ENCODE data around the gene SLC1A2. TPM values are rescaled to one million over a fixed set of nuclear protein-coding genes. Genes with fewer than 3 reads are reported as not detected.

The SLC1A2 gene
- total RNA-seq, 1 experiment from 2014 or later, result 0.50 TPM

DNA sequence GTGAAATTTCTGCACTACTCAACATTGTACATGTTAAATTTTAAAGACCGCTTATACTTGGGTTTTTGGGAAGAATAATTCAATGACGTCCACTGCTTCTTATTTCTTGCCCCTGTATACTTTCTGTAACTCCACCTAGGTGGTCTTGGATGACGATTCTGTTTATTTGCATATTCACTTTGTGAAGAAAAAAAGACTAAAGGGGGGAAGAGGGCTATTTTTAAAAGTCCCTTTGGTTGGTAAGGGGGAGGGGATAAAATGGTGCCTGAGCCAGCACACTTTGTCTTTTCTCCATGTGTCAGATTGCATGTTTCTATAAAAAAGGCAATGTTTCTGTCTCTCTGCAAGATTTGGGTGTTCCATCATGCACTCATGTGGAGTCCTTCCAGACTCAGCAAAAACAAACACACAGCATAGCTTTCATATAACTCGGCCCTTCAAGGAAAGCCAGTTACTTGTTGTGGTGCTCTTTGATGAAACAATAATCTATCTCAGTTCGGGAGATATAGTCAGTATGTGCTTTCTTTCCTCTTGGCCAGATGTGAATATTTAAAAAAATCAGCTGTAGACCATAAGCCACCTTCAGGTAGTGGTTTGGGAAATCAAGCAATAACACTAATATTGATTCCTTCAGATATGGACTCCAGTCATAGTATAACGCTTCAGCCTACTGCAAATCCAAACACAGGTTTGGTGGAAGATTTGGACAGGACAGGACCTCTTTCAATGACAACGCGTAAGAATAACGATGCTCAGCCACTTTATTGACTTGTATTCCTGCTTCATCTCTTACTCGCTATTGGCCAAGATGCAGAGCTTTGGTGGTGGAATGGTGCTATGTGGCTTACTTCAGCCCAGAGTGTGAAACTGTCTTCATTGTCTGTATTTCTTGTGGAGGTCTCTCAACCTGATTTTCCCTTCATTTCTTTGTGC is 211.6 kb downstream of the SLC1A2 start:
- Mint-ChIP-seq H3K4me3 (no peak overlapping the region), H3K36me3 (peaks cover 9% of the 10 kb centered on the region; the same call in 1 of the 2 replicates), H3K4me1 (peaks cover 31% of the 10 kb centered on the region), H3K9me3 (peaks cover 17% of the 10 kb centered on the region), H3K27me3 (ENCODE audit: low read depth) (no peaks in the 10 kb centered on the region; the same call in 1 of the 2 replicates), H3K27ac (no peak overlapping the region)
- DNase-seq (ENCODE audit: low spot score) (no peak), ATAC-seq (no peak)
- ChIA-PET CTCF (no interaction called here), POLR2A (no interaction called here)
- no peak for TF ChIP-seq ZNF416 (CRISPR knock-in tag; IDR thresholded peaks at IDR 0.05)
- TF ChIP-seq GTF2I (CRISPR knock-in tag; conservative IDR thresholded peaks at IDR 0.05), result no peak
- TF ChIP-seq, protein P1, sequence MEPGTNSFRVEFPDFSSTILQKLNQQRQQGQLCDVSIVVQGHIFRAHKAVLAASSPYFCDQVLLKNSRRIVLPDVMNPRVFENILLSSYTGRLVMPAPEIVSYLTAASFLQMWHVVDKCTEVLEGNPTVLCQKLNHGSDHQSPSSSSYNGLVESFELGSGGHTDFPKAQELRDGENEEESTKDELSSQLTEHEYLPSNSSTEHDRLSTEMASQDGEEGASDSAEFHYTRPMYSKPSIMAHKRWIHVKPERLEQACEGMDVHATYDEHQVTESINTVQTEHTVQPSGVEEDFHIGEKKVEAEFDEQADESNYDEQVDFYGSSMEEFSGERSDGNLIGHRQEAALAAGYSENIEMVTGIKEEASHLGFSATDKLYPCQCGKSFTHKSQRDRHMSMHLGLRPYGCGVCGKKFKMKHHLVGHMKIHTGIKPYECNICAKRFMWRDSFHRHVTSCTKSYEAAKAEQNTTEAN (CRISPR knock-in tag; IDR thresholded peaks at IDR 0.05), result no peak
- TF ChIP-seq ESRRA (CRISPR knock-in tag; IDR thresholded peaks at IDR 0.05; ENCODE audit: borderline replicate concordance), result no peak
- TF ChIP-seq ZNF219 (CRISPR knock-in tag; IDR thresholded peaks at IDR 0.05; ENCODE audit: borderline replicate concordance), result no peak

DNA sequence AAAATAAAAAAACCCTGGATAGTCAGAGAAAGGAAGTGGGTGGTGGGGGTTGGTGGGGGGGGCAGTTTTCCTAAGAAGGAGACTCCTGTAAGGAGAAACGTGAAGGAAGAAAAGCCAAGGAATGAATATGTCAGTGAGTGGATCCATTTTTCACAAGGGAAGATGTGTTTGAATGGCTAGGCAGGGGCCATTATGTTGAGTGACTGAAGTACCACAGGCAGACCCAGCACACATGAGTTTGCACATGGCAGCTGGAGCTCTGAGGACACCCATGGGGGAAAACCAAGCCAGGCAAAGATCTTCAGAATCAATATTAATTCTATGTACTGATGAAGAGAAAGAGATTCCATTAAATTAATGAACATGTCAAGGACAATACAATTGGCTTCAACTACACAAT is 212.7 kb downstream of the SLC1A2 start:
- TF ChIP-seq TEAD4 (CRISPR knock-in tag; IDR thresholded peaks at IDR 0.05) (no peak), ZNF423 (CRISPR knock-in tag; IDR thresholded peaks at IDR 0.05) (no peak), SOX15 (CRISPR knock-in tag; IDR thresholded peaks at IDR 0.05) (no peak), CREB1 (CRISPR knock-in tag; IDR thresholded peaks at IDR 0.05) (no peak), ZNF671 (CRISPR knock-in tag; IDR thresholded peaks at IDR 0.05) (no peak), ZNF219 (CRISPR knock-in tag; IDR thresholded peaks at IDR 0.05; ENCODE audit: borderline replicate concordance) (no peak), TEAD1 (CRISPR knock-in tag; IDR thresholded peaks at IDR 0.05) (no peak), ATF1 (CRISPR knock-in tag; IDR thresholded peaks at IDR 0.05) (no peak), ZNF232 (CRISPR knock-in tag; IDR thresholded peaks at IDR 0.05) (no peak), ESRRA (CRISPR knock-in tag; IDR thresholded peaks at IDR 0.05; ENCODE audit: borderline replicate concordance) (no peak)
- TF ChIP-seq, protein P2, sequence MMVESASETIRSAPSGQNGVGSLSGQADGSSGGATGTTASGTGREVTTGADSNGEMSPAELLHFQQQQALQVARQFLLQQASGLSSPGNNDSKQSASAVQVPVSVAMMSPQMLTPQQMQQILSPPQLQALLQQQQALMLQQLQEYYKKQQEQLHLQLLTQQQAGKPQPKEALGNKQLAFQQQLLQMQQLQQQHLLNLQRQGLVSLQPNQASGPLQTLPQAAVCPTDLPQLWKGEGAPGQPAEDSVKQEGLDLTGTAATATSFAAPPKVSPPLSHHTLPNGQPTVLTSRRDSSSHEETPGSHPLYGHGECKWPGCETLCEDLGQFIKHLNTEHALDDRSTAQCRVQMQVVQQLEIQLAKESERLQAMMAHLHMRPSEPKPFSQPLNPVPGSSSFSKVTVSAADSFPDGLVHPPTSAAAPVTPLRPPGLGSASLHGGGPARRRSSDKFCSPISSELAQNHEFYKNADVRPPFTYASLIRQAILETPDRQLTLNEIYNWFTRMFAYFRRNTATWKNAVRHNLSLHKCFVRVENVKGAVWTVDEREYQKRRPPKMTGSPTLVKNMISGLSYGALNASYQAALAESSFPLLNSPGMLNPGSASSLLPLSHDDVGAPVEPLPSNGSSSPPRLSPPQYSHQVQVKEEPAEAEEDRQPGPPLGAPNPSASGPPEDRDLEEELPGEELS (CRISPR knock-in tag; IDR thresholded peaks at IDR 0.05), result no peak
- Mint-ChIP-seq H3K9me3 (peaks cover 18% of the 10 kb centered on the region), H3K27ac (no peak overlapping the region), H3K4me3 (no peak overlapping the region), H3K4me1 (peaks cover 31% of the 10 kb centered on the region), H3K27me3 (ENCODE audit: low read depth) (no peaks in the 10 kb centered on the region; the same call in 1 of the 2 replicates), H3K36me3 (peaks cover 9% of the 10 kb centered on the region; the same call in 1 of the 2 replicates)
- ATAC-seq, result no peak
- ChIA-PET POLR2A (no interaction called here), CTCF (no interaction called here)
- no peak for DNase-seq (ENCODE audit: low spot score)

DNA sequence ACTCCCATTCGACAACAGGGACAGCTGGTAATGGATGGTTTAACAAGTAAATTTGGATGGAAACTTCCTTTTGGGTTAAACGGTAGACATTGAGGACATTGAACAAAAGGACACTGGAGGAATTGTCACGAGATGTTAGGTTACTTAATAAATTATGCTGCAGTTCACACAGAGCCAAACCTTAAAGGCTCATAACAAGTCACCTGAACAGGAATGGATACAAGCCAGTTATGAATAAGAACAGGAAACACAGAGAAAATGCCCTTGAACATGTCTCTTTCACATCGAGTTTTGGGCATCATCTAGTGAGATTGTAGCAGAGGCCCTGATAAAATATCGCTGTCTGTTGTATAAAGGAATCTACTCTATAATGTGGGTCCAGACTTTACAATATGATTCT is 214.7 kb downstream of the SLC1A2 start:
- ChIA-PET POLR2A (no interaction called here), CTCF (no interaction called here)
- Mint-ChIP-seq H3K4me3 (no peak overlapping the region), H3K27me3 (ENCODE audit: low read depth) (no peaks in the 10 kb centered on the region; the same call in 1 of the 2 replicates), H3K36me3 (no peaks in the 10 kb centered on the region), H3K4me1 (peaks cover 31% of the 10 kb centered on the region), H3K9me3 (0 out of 2 replicates have a peak, but pooled peaks cover 15% of the 10 kb centered on the region), H3K27ac (no peak overlapping the region)
- ATAC-seq (no peak), DNase-seq (ENCODE audit: low spot score) (no peak)
- TF ChIP-seq TEAD4 (CRISPR knock-in tag; IDR thresholded peaks at IDR 0.05), result no peak
- TF ChIP-seq TP53 (CRISPR knock-in tag; IDR thresholded peaks at IDR 0.05), result no peak
- TF ChIP-seq SMAD4 (CRISPR knock-in tag; IDR thresholded peaks at IDR 0.05), result no peak
- no peak for TF ChIP-seq CREM (CRISPR knock-in tag; IDR thresholded peaks at IDR 0.05)
- TF ChIP-seq, protein P3, sequence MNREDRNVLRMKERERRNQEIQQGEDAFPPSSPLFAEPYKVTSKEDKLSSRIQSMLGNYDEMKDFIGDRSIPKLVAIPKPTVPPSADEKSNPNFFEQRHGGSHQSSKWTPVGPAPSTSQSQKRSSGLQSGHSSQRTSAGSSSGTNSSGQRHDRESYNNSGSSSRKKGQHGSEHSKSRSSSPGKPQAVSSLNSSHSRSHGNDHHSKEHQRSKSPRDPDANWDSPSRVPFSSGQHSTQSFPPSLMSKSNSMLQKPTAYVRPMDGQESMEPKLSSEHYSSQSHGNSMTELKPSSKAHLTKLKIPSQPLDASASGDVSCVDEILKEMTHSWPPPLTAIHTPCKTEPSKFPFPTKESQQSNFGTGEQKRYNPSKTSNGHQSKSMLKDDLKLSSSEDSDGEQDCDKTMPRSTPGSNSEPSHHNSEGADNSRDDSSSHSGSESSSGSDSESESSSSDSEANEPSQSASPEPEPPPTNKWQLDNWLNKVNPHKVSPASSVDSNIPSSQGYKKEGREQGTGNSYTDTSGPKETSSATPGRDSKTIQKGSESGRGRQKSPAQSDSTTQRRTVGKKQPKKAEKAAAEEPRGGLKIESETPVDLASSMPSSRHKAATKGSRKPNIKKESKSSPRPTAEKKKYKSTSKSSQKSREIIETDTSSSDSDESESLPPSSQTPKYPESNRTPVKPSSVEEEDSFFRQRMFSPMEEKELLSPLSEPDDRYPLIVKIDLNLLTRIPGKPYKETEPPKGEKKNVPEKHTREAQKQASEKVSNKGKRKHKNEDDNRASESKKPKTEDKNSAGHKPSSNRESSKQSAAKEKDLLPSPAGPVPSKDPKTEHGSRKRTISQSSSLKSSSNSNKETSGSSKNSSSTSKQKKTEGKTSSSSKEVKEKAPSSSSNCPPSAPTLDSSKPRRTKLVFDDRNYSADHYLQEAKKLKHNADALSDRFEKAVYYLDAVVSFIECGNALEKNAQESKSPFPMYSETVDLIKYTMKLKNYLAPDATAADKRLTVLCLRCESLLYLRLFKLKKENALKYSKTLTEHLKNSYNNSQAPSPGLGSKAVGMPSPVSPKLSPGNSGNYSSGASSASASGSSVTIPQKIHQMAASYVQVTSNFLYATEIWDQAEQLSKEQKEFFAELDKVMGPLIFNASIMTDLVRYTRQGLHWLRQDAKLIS (CRISPR knock-in tag; IDR thresholded peaks at IDR 0.05; ENCODE audit: borderline replicate concordance), result no peak
- no peak for TF ChIP-seq TCF7 (CRISPR knock-in tag; IDR thresholded peaks at IDR 0.05; ENCODE audit: low read depth)
- TF ChIP-seq FOXK1 (CRISPR knock-in tag; IDR thresholded peaks at IDR 0.05), result no peak
- TF ChIP-seq, protein P4, sequence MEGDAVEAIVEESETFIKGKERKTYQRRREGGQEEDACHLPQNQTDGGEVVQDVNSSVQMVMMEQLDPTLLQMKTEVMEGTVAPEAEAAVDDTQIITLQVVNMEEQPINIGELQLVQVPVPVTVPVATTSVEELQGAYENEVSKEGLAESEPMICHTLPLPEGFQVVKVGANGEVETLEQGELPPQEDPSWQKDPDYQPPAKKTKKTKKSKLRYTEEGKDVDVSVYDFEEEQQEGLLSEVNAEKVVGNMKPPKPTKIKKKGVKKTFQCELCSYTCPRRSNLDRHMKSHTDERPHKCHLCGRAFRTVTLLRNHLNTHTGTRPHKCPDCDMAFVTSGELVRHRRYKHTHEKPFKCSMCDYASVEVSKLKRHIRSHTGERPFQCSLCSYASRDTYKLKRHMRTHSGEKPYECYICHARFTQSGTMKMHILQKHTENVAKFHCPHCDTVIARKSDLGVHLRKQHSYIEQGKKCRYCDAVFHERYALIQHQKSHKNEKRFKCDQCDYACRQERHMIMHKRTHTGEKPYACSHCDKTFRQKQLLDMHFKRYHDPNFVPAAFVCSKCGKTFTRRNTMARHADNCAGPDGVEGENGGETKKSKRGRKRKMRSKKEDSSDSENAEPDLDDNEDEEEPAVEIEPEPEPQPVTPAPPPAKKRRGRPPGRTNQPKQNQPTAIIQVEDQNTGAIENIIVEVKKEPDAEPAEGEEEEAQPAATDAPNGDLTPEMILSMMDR (IDR thresholded peaks at IDR 0.05), result no peak
